ENCODE data around the gene PCED1B. TPM values are rescaled to one million over a fixed set of nuclear protein-coding genes. Genes with fewer than 3 reads are reported as not detected.
"Not testable (repeated sequence)": the region's sequence is repeated elsewhere in the genome, so short reads cannot be mapped to it uniquely, and the experiment has no call there.

PCED1B gene
- total RNA-seq, 3 donors from 2014 or later, result 1.6 to 6.2 (median 5.1) TPM

DNA sequence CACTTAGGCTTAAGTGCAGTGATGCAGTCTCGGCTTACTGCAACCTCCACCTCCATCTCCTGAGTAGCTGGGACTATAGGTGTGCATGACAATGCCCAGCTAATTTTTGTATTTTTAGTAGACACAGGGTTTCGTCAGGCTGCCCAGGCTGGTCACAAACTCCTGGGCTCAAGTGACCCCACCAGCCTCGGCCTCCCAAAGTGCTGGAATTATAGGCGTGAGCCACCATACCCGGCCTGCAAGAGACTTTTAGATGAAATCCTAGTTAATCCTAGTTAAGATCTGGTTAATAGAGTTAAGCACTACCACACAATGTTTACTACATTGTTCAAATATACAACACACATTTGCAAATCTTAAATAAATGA is 196.8 kb downstream of the PCED1B start:
- no peak for TF ChIP-seq POLR2A (IDR thresholded peaks at IDR 0.05)
- TF ChIP-seq, protein P1, sequence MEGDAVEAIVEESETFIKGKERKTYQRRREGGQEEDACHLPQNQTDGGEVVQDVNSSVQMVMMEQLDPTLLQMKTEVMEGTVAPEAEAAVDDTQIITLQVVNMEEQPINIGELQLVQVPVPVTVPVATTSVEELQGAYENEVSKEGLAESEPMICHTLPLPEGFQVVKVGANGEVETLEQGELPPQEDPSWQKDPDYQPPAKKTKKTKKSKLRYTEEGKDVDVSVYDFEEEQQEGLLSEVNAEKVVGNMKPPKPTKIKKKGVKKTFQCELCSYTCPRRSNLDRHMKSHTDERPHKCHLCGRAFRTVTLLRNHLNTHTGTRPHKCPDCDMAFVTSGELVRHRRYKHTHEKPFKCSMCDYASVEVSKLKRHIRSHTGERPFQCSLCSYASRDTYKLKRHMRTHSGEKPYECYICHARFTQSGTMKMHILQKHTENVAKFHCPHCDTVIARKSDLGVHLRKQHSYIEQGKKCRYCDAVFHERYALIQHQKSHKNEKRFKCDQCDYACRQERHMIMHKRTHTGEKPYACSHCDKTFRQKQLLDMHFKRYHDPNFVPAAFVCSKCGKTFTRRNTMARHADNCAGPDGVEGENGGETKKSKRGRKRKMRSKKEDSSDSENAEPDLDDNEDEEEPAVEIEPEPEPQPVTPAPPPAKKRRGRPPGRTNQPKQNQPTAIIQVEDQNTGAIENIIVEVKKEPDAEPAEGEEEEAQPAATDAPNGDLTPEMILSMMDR (IDR thresholded peaks at IDR 0.05), result no peak
- no peak for TF ChIP-seq POLR2AphosphoS5 (IDR thresholded peaks at IDR 0.05)
- Histone ChIP-seq H3K36me3 (no peaks in the 10 kb centered on the region), H3K27ac (peak overlapping the region; percentile 59 to 79), H3K4me1 (no peaks in the 10 kb centered on the region), H3K27me3 (no peaks in the 10 kb centered on the region), H3K9me3 (no peaks in the 10 kb centered on the region), H3K4me3 (no peak overlapping the region)
- intact Hi-C loops (cut with DNase I; ENCODE audit: low total_unique reads), result no loop called here
- DNase-seq (ENCODE audit: low spot score in 2 of 2), result no peak

DNA sequence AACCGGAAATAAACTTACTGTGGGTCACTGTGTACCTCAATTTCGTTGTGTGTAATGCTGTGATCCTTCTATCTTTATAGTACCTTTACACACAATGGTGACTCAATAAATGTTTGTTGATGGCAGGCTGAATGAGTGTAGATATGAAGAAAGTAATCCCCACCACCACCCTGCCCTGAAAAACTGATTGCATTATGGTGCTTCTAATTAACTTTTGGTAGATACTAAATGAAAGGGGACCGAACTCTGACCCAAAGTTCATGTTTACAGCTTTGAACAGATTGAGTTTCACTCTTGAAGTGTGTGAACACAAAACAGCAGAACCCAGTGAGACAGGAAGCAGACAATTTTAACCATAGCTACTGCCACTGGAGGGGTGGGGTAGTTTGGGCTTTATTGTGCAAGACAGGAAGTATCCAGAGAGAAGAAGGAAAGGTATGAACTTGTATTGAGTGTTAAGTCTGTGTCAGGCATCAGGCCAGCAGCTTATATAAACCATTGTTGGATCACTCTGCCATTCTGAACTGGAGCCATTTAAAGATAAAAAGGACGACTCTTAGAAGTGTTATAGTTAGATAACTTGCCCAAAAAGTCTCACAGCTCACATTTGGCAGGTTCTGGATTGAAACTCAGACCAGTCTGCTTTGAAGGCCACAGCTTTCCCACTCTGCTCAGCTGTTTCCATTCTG is 197.3 kb downstream of the PCED1B start:
- Histone ChIP-seq H3K4me1 (no peaks in the 10 kb centered on the region), H3K9me3 (no peaks in the 10 kb centered on the region), H3K27ac (peak overlapping the region; percentile 59 to 79), H3K27me3 (no peaks in the 10 kb centered on the region), H3K36me3 (no peaks in the 10 kb centered on the region), H3K4me3 (no peak overlapping the region)
- intact Hi-C loops (cut with DNase I; ENCODE audit: low total_unique reads), result no loop called here
- DNase-seq (ENCODE audit: low spot score in 2 of 2), result peak in 1 of 2 donors; percentile 63
- peak in 1 of 3 donors; percentile 30 for TF ChIP-seq POLR2AphosphoS5 (IDR thresholded peaks at IDR 0.05)
- no peak for TF ChIP-seq POLR2A (IDR thresholded peaks at IDR 0.05)
- TF ChIP-seq, protein P1 (IDR thresholded peaks at IDR 0.05), result no peak

DNA sequence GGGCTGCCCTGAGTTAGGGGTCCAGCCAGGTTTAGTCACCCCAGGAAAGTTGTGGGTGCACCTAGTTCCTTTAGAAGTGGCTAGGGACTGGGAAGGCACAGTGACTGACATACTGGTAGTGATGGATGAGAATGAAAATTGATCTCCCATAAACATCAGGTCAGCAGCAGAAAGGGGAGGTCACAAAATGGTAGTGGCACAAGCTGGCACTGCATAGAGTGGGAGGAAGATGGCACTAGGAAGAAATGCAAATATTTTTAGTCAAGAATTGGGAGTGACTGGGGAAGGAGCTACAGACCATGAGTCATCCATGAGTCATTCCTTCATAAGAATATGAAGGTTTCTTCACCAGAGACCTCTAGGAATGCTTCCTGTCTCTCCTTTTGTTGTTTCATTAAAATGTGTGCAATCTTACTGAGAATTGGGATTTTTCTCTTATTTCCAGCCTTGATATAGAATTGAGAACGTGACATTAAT is 198.6 kb downstream of the PCED1B start:
- Histone ChIP-seq H3K27ac (peak overlapping the region in 1 of 2 donors; percentile 59), H3K4me1 (no peaks in the 10 kb centered on the region), H3K9me3 (no peaks in the 10 kb centered on the region), H3K27me3 (no peaks in the 10 kb centered on the region), H3K36me3 (no peaks in the 10 kb centered on the region), H3K4me3 (no peak overlapping the region)
- DNase-seq (ENCODE audit: low spot score in 2 of 2), result no peak
- intact Hi-C loops (cut with DNase I; ENCODE audit: low total_unique reads), result no loop called here
- no peak for TF ChIP-seq POLR2A (IDR thresholded peaks at IDR 0.05)
- TF ChIP-seq, protein P1 (IDR thresholded peaks at IDR 0.05), result peak in 1 of 3 donors; percentile 12

DNA sequence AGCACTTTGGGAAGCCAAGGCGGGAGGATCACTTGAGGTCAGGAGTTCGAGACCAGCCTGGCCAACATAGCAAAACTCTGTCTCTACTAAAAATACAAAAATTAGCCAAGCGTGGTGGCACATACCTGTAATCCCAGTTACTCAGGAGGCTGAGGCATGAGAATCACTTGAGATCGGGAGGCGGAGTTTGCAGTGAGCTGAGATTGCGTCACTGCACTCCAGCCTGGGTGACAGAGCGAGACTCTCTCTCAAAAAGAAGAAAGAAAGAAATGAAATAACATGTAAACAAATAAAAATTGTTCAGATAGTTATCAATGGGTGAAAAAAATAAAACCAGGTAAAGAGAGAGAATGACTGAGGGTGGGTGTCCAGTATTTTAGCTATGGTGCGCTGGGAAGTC is 200.3 kb downstream of the PCED1B start:
- H3K4me3 ChIP-seq; H3K27me3 ChIP-seq; H3K9me3 ChIP-seq; H3K36me3 ChIP-seq; H3K27ac ChIP-seq; intact Hi-C loops (cut with DNase I; ENCODE audit: low total_unique reads); DNase-seq (ENCODE audit: low spot score in 2 of 2); H3K4me1 ChIP-seq: not testable (repeated sequence)

DNA sequence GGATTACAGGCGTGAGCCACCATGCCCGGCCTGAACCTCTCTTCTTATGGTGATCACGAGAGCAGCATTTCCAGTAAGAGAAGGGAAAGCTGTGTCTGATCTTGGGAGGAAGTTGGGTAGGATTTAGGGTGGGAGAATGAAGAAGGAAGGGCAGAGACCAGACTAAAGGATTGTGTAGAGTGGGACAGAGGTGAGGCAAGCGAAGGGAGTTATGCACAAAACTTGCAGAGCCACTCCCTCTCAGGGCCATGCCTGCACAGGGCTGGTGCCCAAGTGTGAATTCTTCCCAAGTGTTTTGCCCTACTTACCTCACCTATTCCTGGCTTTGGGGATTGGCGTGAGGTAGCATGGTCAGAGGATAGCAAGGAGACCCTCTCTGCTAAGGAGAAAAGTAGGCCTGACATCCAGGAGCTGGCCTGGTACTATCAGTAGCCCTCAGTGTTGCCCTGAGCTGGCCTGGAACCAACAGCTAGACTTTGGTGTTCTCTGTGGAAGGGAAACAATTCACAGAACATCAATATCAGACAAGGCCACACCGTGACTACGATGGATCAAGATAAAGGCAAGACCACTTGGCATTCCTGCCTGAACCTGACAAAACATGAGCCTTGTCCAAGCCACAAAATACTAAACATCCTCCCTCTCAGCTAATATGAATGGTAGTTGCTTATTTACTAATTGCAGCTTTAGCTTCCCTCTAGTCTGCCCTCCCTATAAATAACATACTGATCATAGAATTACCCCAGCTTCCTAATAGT is 201.3 kb downstream of the PCED1B start:
- Histone ChIP-seq H3K27me3 (no peaks in the 10 kb centered on the region), H3K4me3 (no peak overlapping the region), H3K27ac (no peak overlapping the region), H3K4me1 (no peaks in the 10 kb centered on the region), H3K36me3 (no peaks in the 10 kb centered on the region), H3K9me3 (no peaks in the 10 kb centered on the region)
- intact Hi-C loops (cut with DNase I; ENCODE audit: low total_unique reads), result no loop called here
- no peak for TF ChIP-seq POLR2A (IDR thresholded peaks at IDR 0.05)
- TF ChIP-seq POLR2AphosphoS5 (IDR thresholded peaks at IDR 0.05), result no peak
- TF ChIP-seq, protein P1 (IDR thresholded peaks at IDR 0.05), result no peak
- no peak for DNase-seq (ENCODE audit: low spot score in 2 of 2)
